Astrocyte (in vitro differentiated cells and primary cell): ENCODE measurements around the gene CMIP.

Source experiments
- EZH2 ChIP-seq: IDR thresholded peaks from 2 replicates; pipeline ENCODE4 v1.6.1; 2012; ENCODE audit warnings: mild to moderate bottlenecking, low read length, inconsistent platforms; ENCODE audit not compliant: insufficient read depth
- TF ChIP-seq, protein P1 (sequence below): IDR thresholded peaks from 2 replicates; pipeline ENCODE4 v1.5.1; 2011; ENCODE audit warnings: low read depth, mild to moderate bottlenecking, inconsistent platforms, low read length, moderate library complexity; ENCODE audit not compliant: insufficient read depth

DNA sequence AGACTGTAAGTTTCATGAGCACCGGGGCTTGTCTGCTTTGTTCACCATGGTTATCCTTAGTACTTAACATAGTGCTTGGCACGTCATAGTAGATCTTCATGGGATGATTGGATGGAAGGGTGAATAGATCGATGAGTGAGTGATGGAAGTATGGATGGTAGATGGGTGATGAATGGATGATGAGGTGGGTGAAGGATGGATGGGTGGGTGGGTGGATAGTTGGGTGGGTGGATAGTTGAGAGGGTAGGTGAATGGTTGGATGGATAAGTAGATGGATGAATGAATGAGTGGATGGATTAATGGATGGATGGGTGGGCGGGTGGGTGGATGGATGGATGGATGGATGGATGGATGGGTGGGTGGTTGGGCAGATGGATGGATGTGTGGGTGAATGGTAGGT lies 201.3 kb downstream of the CMIP start:
- TF ChIP-seq, protein P1, sequence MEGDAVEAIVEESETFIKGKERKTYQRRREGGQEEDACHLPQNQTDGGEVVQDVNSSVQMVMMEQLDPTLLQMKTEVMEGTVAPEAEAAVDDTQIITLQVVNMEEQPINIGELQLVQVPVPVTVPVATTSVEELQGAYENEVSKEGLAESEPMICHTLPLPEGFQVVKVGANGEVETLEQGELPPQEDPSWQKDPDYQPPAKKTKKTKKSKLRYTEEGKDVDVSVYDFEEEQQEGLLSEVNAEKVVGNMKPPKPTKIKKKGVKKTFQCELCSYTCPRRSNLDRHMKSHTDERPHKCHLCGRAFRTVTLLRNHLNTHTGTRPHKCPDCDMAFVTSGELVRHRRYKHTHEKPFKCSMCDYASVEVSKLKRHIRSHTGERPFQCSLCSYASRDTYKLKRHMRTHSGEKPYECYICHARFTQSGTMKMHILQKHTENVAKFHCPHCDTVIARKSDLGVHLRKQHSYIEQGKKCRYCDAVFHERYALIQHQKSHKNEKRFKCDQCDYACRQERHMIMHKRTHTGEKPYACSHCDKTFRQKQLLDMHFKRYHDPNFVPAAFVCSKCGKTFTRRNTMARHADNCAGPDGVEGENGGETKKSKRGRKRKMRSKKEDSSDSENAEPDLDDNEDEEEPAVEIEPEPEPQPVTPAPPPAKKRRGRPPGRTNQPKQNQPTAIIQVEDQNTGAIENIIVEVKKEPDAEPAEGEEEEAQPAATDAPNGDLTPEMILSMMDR: no peak
- TF ChIP-seq EZH2: no peak
